A549 treated with GW870086 at 1 μM for 4 hours (cell line): Measurements from ENCODE around the gene CYBRD1. TPM values are rescaled to one million over a fixed set of nuclear protein-coding genes. Genes with fewer than 3 reads are reported as not detected.

Source experiments
- total RNA-seq: library from RNA; stranded (reverse); fragments of 200-300 nt; extraction: Qiagen RNA extraction; gene quantifications from 5 replicates; pipeline ENCODE4 v1.2.3, GENCODE V29; 2022; ENCODE audit warnings: low read depth

Gene CYBRD1
- 22.7 to 33.3 TPM (median 29.8 TPM) in 5 replicates for total RNA-seq

GRCh38 chr2:171522052-171522787 lies at the start of gene CYBRD1:
TSS of gene CYBRD1 (plus strand) at chr2:171522474. CDS start at chr2:171522546, 72 bp downstream.

Other genes with a start within 250 kb of the CYBRD1 start
- 26.9 to 31.7 TPM (median 29.4 TPM) in 5 replicates for gene METTL8, start 88.5 kb upstream of the CYBRD1 start, total RNA-seq
- gene DCAF17, start 88.2 kb upstream of the CYBRD1 start, total RNA-seq: 6.3 to 11.5 TPM (median 9.9 TPM) in 5 replicates
- gene DYNC1I2, start 165.0 kb downstream of the CYBRD1 start, total RNA-seq: 58.0 to 76.6 TPM (median 72.0 TPM) in 5 replicates